ENCODE results near the gene AKAP6. TPM values are rescaled to one million over a fixed set of nuclear protein-coding genes. Genes with fewer than 3 reads are reported as not detected.
"Not testable (repeated sequence)": the region's sequence is repeated elsewhere in the genome, so short reads cannot be mapped to it uniquely, and the experiment has no call there.

The AKAP6 gene
- total RNA-seq, 2 experiments from 2014 or later: 0.62 to 0.67 TPM

DNA sequence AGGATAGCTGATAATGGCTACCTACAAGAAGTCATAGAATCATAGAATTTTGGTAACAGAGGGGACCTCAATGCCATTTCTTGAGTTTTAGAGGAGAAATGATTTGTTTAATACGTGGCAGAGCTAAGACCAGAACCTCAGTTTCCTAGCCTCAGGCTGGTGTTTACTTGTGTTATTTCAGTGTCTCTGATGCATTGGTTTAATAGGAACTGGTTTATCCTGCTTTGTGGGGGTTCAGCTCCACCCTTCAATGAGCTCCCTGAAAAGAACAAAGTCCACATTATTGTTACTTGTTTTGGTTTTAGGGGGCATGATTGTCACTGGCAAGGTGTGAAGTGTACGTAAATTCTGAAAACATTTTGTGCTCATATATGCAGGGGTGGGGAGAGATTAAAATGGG lies 55.4 kb downstream of the AKAP6 start:
- H3K36me3 Mint-ChIP-seq (ENCODE audit: low read depth): no peaks in the 10 kb centered on the region
- H3K27me3 Mint-ChIP-seq: peaks cover 17% of the 10 kb centered on the region
- ChIA-PET POLR2A (no interaction called here), CTCF (interaction anchor here (1.2 kb wide), 1 partner anchor 12 kb away, joined by 3 read pairs; no protein-coding TSS in a partner anchor)
- no peak for DNase-seq
- H3K27ac Mint-ChIP-seq: no peak overlapping the region
- no peaks in the 10 kb centered on the region for H3K9me3 Mint-ChIP-seq
- H3K4me1 Mint-ChIP-seq: peaks cover 3% of the 10 kb centered on the region
- no peak overlapping the region for H3K4me3 Mint-ChIP-seq

DNA sequence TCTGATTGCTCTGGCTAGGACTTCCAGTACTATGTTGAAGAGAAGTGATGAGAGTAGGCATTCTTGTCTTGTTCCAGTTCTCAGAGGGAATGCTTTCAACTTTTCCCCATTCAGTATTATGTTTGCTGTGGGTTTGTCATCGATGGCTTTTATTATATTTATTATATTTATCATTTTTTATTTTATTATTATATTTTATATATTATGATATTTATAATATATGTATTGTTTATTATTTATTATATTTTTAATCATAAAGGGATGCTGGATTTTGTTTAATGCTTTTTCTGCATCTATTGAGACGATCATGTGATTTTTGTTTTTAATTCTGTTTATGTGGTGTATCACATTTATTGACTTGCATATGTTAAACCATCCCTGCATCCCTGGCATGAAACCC lies 58.2 kb downstream of the AKAP6 start:
- POLR2A ChIA-PET; H3K27ac Mint-ChIP-seq; H3K9me3 Mint-ChIP-seq; H3K36me3 Mint-ChIP-seq (ENCODE audit: low read depth); DNase-seq; CTCF ChIA-PET; H3K4me3 Mint-ChIP-seq; H3K4me1 Mint-ChIP-seq: not testable (repeated sequence)
- peaks cover 18% of the 10 kb centered on the region for H3K27me3 Mint-ChIP-seq

GRCh38 chr14:32393119-32393518 lies 64.0 kb downstream of the AKAP6 start:
- Mint-ChIP-seq H3K27me3 (peaks cover 17% of the 10 kb centered on the region), H3K4me3 (no peak overlapping the region), H3K9me3 (no peaks in the 10 kb centered on the region), H3K36me3 (ENCODE audit: low read depth) (no peaks in the 10 kb centered on the region), H3K27ac (no peak overlapping the region), H3K4me1 (no peaks in the 10 kb centered on the region)
- ChIA-PET POLR2A (no interaction called here), CTCF (no interaction called here)
- no peak for DNase-seq

DNA sequence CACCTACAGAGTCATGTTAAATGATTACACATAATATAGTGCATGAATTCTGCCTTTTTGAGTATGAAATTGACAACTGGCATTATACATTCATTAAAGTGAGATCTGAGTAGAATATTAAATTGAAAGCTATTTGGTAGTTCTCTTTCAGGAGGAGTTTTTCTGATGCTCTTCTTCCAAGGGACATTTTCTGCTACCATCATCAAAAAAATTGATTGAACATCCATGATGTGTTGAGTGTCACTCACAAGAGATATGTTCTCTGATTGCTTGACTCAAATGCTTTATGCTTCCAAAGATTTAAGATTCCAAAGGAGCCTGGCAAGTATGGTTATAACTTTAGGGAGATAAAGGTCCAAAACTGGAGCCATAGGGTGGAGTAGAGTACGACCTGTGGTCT lies 64.9 kb downstream of the AKAP6 start:
- Mint-ChIP-seq H3K36me3 (ENCODE audit: low read depth) (no peaks in the 10 kb centered on the region), H3K4me3 (no peak overlapping the region), H3K27ac (no peak overlapping the region), H3K4me1 (no peaks in the 10 kb centered on the region), H3K9me3 (no peaks in the 10 kb centered on the region), H3K27me3 (peaks cover 9% of the 10 kb centered on the region)
- no peak for DNase-seq
- POLR2A ChIA-PET: no interaction called here
- CTCF ChIA-PET: no interaction called here

DNA sequence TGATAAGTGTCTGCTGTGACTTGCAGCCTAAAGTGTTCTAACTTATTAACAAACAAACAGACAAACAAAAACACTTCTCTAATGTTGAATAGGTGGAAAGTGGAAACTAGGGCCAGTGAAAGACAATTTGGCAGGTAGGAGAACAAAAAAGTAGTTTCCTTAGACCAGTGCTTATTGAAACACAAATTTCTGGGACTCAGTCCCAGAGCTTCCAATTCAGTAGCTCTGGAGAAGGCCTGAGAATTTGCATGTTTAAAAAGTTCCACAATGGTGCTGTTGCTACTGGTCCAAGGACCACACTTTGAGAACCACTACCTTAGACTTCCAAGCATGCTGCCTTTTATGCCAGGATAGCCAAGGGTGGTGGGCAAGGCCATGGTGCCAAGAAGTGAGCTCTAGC lies 67.8 kb downstream of the AKAP6 start:
- no peaks in the 10 kb centered on the region for H3K9me3 Mint-ChIP-seq
- H3K4me1 Mint-ChIP-seq: no peaks in the 10 kb centered on the region
- CTCF ChIA-PET: interaction anchor here (1.1 kb wide), 1 partner anchor 17 kb away, joined by 3 read pairs; no protein-coding TSS in a partner anchor

DNA sequence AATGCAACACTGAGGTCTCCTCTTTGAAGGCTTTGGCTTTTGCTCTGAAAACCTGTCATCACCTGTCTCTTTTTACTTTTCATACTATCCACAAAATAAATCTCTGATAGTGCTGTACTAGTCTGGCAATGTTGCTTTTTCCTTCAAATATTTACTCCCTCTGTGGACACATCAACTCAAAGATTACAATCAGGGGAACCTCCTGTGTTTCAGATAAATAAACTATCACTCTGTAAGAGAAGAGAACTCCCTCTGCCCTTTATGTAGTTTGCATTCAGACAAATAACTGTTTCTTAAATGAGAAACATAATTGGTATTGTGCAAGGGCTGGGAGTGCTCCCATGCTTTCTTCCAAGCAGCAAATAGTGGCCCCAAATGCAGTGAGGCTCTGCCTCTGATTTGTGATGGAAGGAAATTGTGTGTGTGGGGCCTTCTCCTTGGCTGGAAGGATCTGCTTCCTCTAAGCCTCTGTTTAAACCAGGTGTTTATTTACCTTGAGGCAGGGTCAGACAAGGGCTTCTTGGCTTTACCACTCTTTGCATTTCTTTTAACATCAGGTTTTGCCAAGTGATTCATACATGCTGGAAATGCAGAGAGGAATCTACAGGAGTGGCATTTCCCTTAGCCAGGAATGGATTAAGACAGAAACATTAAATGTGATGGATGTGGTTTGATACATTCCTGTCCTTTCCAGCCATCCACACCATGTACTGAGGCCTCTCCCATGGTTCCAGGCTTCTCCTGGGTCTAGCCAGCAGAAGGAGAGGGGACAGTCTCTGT lies 69.0 kb downstream of the AKAP6 start:
- Mint-ChIP-seq H3K27me3 (peaks cover 4% of the 10 kb centered on the region), H3K9me3 (no peaks in the 10 kb centered on the region), H3K27ac (no peak overlapping the region), H3K4me3 (no peak overlapping the region), H3K36me3 (ENCODE audit: low read depth) (no peaks in the 10 kb centered on the region), H3K4me1 (no peaks in the 10 kb centered on the region)
- POLR2A ChIA-PET: no interaction called here
- CTCF ChIA-PET: no interaction called here
- no peak for DNase-seq

More for the DNA sequence above, 67.8 kb downstream of the AKAP6 start:
- Mint-ChIP-seq H3K36me3 (ENCODE audit: low read depth) (no peaks in the 10 kb centered on the region), H3K4me3 (no peak overlapping the region), H3K27me3 (peaks cover 3% of the 10 kb centered on the region), H3K27ac (no peak overlapping the region)
- POLR2A ChIA-PET: no interaction called here
- no peak for DNase-seq

DNA sequence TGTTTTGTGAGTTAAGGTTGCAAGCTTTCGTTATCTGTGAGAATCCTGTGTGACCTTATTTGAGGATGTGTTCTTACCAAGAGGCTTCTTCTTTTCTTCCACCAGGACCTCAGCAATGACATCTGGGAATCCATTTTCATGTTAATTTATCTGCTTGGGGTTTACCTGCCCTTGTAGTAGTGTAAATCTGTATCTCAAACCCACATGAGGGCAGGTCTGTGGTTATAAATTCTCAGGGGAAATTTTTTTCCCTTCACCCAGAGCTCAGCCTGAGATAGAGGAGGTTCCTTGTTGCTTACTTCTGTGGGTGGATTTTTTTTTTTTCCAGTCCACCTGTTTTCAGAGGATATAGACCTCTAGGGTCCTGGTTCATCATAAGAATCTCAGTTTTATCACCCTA lies 70.8 kb downstream of the AKAP6 start:
- Mint-ChIP-seq H3K27me3 (peaks cover 3% of the 10 kb centered on the region), H3K9me3 (no peaks in the 10 kb centered on the region), H3K4me1 (no peaks in the 10 kb centered on the region), H3K36me3 (ENCODE audit: low read depth) (no peaks in the 10 kb centered on the region), H3K4me3 (no peak overlapping the region), H3K27ac (no peak overlapping the region)
- DNase-seq: no peak
- CTCF ChIA-PET: no interaction called here
- POLR2A ChIA-PET: no interaction called here

- H3K27me3 Mint-ChIP-seq: peaks cover 5% of the 10 kb centered on the region
- CTCF ChIA-PET: interaction anchor here (0.8 kb wide), 1 partner anchor 36 kb away, joined by 3 read pairs; no protein-coding TSS in a partner anchor
These were observed 71.4 kb downstream of the AKAP6 start for GRCh38 chr14:32400480-32400879.

DNA sequence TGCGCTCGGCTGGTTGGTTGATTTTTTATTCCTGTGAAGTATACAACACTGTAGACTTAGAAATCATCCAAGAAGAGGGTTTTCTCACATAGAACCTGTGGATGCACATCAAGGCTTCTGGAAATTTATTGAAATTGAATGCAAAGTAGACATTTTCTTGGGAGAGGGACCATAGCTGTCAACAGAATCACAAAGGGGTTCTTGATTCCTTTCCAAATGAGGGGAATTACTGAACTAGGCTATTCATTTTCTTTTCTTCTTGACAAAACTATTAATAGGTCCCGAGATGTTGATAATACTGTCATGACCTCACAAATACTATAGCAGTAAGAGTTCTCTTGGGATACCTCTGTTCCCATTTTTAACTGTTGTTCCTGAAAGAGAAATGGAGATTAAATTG lies 73.9 kb downstream of the AKAP6 start:
- no peaks in the 10 kb centered on the region for H3K9me3 Mint-ChIP-seq
- ChIA-PET CTCF (no interaction called here), POLR2A (no interaction called here)
- no peak overlapping the region for H3K27ac Mint-ChIP-seq
- no peaks in the 10 kb centered on the region for H3K4me1 Mint-ChIP-seq
- H3K36me3 Mint-ChIP-seq (ENCODE audit: low read depth): no peaks in the 10 kb centered on the region
- H3K4me3 Mint-ChIP-seq: no peak overlapping the region
- no peak for DNase-seq
- H3K27me3 Mint-ChIP-seq: peaks cover 5% of the 10 kb centered on the region

More at GRCh38 chr14:32400480-32400879, 71.4 kb downstream of the AKAP6 start:
- no peaks in the 10 kb centered on the region for H3K9me3 Mint-ChIP-seq
- H3K36me3 Mint-ChIP-seq (ENCODE audit: low read depth): no peaks in the 10 kb centered on the region
- POLR2A ChIA-PET: no interaction called here
- H3K4me1 Mint-ChIP-seq: no peaks in the 10 kb centered on the region
- H3K27ac Mint-ChIP-seq: no peak overlapping the region
- H3K4me3 Mint-ChIP-seq: no peak overlapping the region
- no peak for DNase-seq

DNA sequence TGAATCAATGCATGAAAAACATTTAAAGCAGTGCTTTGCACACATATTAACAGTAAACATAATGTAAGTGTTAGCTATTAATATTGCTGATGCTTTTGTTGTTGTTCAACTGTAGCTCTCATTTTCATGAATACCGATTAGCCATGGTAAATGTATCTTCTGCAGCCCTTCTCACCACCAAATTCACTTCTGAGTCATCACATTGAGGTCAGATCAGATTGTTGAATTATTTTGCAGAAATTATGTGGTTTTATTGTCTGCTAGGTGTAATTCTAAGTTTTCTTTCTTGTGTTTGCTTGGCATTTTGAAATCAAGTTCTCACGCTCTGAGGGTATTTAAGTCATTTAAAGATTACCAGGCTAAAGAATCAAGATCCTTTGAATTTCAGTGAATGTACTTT lies 74.6 kb downstream of the AKAP6 start:
- no peaks in the 10 kb centered on the region for H3K4me1 Mint-ChIP-seq

DNA sequence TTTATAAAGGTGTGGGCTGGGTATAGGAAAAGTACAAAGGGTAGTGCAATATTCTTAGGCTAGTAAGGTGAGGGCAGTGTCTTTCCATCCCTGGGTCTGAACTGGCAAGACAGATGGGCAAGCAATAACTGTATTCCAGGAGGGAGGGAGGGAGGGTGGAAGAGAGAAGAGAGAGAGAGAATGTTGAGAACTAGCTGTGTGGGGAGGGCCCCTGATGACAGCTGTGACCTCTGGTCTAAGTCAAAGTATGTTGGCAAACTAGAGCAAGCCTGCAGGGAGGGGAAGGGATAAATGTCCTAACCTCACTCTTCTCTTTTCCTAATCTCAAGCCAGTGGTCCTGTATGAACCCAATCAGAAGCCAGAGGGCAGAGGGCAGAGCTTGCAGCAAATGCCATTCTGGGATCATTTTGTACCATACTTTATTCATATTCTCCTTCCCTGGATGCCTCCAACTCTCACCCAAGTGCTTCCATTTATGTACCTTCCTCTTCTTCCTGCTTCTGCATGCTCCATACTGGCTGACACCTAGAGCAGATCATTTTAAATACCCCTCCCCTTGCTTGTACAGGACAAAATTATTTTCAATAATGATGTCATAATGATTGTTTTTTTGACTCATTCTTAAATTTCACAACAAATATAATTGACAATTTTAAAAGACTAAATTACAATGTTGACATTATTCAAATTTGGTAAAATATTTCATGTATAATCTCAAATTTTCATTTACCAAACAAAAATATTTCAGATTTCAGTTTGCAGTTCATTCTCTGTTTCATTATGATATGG lies 75.9 kb downstream of the AKAP6 start:
- no peak overlapping the region for H3K27ac Mint-ChIP-seq
- H3K9me3 Mint-ChIP-seq: no peaks in the 10 kb centered on the region
- H3K4me1 Mint-ChIP-seq: no peaks in the 10 kb centered on the region
- no peaks in the 10 kb centered on the region for H3K36me3 Mint-ChIP-seq (ENCODE audit: low read depth)
- no peak for DNase-seq
- CTCF ChIA-PET: no interaction called here
- no peak overlapping the region for H3K4me3 Mint-ChIP-seq
- POLR2A ChIA-PET: no interaction called here
- peaks cover 5% of the 10 kb centered on the region for H3K27me3 Mint-ChIP-seq

More for the DNA sequence above, 74.6 kb downstream of the AKAP6 start:
- ChIA-PET POLR2A (no interaction called here), CTCF (no interaction called here)
- Mint-ChIP-seq H3K36me3 (ENCODE audit: low read depth) (no peaks in the 10 kb centered on the region), H3K27ac (no peak overlapping the region), H3K27me3 (peaks cover 5% of the 10 kb centered on the region), H3K4me3 (no peak overlapping the region), H3K9me3 (no peaks in the 10 kb centered on the region)
- DNase-seq: no peak

GRCh38 chr14:32405856-32406255 lies 76.8 kb downstream of the AKAP6 start:
- ChIA-PET POLR2A (no interaction called here), CTCF (no interaction called here)
- H3K9me3 Mint-ChIP-seq: no peaks in the 10 kb centered on the region
- no peak overlapping the region for H3K27ac Mint-ChIP-seq
- H3K4me3 Mint-ChIP-seq: no peak overlapping the region
- H3K36me3 Mint-ChIP-seq (ENCODE audit: low read depth): no peaks in the 10 kb centered on the region
- no peak for DNase-seq
- H3K4me1 Mint-ChIP-seq: no peaks in the 10 kb centered on the region
- peaks cover 5% of the 10 kb centered on the region for H3K27me3 Mint-ChIP-seq

DNA sequence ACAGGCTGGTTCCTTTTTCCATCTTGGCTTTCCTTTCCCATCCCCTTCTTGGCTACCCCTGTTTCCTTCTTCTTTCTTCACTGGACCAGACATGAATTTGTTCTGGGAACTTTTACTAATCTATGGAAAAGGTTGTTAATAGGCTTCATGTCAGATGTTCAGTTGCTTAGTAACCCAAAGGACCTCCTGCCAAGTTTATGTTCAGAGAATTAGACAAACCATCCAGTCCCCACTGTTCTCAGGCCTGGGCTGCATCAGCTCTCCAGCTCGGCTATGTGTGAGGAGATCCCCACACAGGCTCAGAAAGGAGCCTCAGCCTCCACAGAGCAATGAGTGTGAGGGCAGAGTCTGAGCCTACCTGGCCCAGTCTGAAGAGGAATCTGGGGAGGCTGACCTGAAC lies 78.0 kb downstream of the AKAP6 start:
- CTCF ChIA-PET: no interaction called here
- no peak for DNase-seq
- H3K9me3 Mint-ChIP-seq: no peaks in the 10 kb centered on the region
- no peak overlapping the region for H3K27ac Mint-ChIP-seq
- POLR2A ChIA-PET: no interaction called here
- no peaks in the 10 kb centered on the region for H3K36me3 Mint-ChIP-seq (ENCODE audit: low read depth)
- no peaks in the 10 kb centered on the region for H3K4me1 Mint-ChIP-seq
- peaks cover 5% of the 10 kb centered on the region for H3K27me3 Mint-ChIP-seq
- no peak overlapping the region for H3K4me3 Mint-ChIP-seq

All from activated CD4-positive, alpha-beta T cell treated with anti-CD3 and anti-CD28 coated beads, Interleukin-2, amount 10 ng/mL, durations not matched to agents 7 days and 5 days (primary cell).